SK-N-SH treated with all-trans-retinoic acid at 6 μM for 48 hours (cell line): ENCODE data around the gene MRPL11.

Source experiments
- GLIS3 ChIP-seq: fragments of 250-450 bp; sonication (Bioruptor Pico); IDR thresholded peaks from 2 replicates; pipeline ENCODE4 v1.5.0; 2020; ENCODE audit warnings: mild to moderate bottlenecking, moderate library complexity
- ISL1 ChIP-seq: fragments of 250-450 bp; sonication (Bioruptor Pico); IDR thresholded peaks from 2 replicates; pipeline ENCODE4 v2.1.2; 2022; ENCODE audit warnings: mild to moderate bottlenecking, moderate library complexity
- OSR1 ChIP-seq: fragments of 250-450 bp; sonication (Bioruptor Pico); IDR thresholded peaks from 2 replicates; pipeline ENCODE4 v1.8.0; 2022; ENCODE audit warnings: moderate library complexity, mild to moderate bottlenecking, inconsistent platforms
- POU6F1 ChIP-seq: fragments of 250-450 bp; sonication (Bioruptor Pico); IDR thresholded peaks from 2 replicates; pipeline ENCODE4 v1.8.0; 2021; ENCODE audit warnings: low read depth, mild to moderate bottlenecking, moderate library complexity, borderline replicate concordance
- RARB ChIP-seq: fragments of 250-450 bp; sonication (Bioruptor Pico); IDR thresholded peaks from 2 replicates; pipeline ENCODE4 v1.8.0; 2021; ENCODE audit warnings: mild to moderate bottlenecking, moderate library complexity
- TOX ChIP-seq: fragments of 250-450 bp; sonication (Bioruptor Pico); IDR thresholded peaks from 2 replicates; pipeline ENCODE4 v1.8.0; 2021; ENCODE audit warnings: mild to moderate bottlenecking, moderate library complexity, borderline replicate concordance
- ZC3H10 ChIP-seq: fragments of 250-450 bp; sonication (Bioruptor Pico); IDR thresholded peaks from 2 replicates; pipeline ENCODE4 v1.5.1; 2021; ENCODE audit warnings: mild to moderate bottlenecking, moderate library complexity
- ZFP3 ChIP-seq: fragments of 250-450 bp; sonication (Bioruptor Pico); IDR thresholded peaks from 2 replicates; pipeline ENCODE4 v1.5.0; 2020; ENCODE audit warnings: mild to moderate bottlenecking, moderate library complexity
- ZFP30 ChIP-seq: fragments of 450-650 bp; formaldehyde crosslinking; IDR thresholded peaks from 2 replicates; pipeline ENCODE4 v1.5.0; 2022; ENCODE audit warnings: mild to moderate bottlenecking, moderate library complexity
- ZNF565 ChIP-seq: fragments of 450-650 bp; formaldehyde crosslinking; conservative IDR thresholded peaks from 2 replicates; pipeline ENCODE4 v1.5.0; 2020; ENCODE audit warnings: low read depth, mild to moderate bottlenecking, moderate library complexity
- TF ChIP-seq, protein P1 (sequence below): fragments of 250-450 bp; sonication (Bioruptor Pico); IDR thresholded peaks from 2 replicates; pipeline ENCODE4 v1.5.1; 2020; ENCODE audit warnings: low read depth, mild to moderate bottlenecking, moderate library complexity
- TF ChIP-seq, protein P2 (sequence below): fragments of 250-450 bp; sonication (Bioruptor Pico); IDR thresholded peaks from 2 replicates; pipeline ENCODE4 v1.8.0; 2020; ENCODE audit warnings: mild to moderate bottlenecking, moderate library complexity, borderline replicate concordance
- TF ChIP-seq, protein P3 (sequence below): fragments of 250-450 bp; sonication (Bioruptor Pico); IDR thresholded peaks from 2 replicates; pipeline ENCODE4 v1.5.1; 2021; ENCODE audit warnings: mild to moderate bottlenecking, moderate library complexity

GRCh38 chr11:66468691-66469090 is 30.0 kb upstream of the MRPL11 start:
- no peak for TF ChIP-seq RARB (CRISPR knock-in tag)
- TF ChIP-seq ZC3H10 (CRISPR knock-in tag) = no peak
- TF ChIP-seq, protein P1, sequence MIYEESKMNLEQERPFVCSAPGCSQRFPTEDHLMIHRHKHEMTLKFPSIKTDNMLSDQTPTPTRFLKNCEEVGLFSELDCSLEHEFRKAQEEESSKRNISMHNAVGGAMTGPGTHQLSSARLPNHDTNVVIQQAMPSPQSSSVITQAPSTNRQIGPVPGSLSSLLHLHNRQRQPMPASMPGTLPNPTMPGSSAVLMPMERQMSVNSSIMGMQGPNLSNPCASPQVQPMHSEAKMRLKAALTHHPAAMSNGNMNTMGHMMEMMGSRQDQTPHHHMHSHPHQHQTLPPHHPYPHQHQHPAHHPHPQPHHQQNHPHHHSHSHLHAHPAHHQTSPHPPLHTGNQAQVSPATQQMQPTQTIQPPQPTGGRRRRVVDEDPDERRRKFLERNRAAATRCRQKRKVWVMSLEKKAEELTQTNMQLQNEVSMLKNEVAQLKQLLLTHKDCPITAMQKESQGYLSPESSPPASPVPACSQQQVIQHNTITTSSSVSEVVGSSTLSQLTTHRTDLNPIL = no peak
- TF ChIP-seq, protein P2, sequence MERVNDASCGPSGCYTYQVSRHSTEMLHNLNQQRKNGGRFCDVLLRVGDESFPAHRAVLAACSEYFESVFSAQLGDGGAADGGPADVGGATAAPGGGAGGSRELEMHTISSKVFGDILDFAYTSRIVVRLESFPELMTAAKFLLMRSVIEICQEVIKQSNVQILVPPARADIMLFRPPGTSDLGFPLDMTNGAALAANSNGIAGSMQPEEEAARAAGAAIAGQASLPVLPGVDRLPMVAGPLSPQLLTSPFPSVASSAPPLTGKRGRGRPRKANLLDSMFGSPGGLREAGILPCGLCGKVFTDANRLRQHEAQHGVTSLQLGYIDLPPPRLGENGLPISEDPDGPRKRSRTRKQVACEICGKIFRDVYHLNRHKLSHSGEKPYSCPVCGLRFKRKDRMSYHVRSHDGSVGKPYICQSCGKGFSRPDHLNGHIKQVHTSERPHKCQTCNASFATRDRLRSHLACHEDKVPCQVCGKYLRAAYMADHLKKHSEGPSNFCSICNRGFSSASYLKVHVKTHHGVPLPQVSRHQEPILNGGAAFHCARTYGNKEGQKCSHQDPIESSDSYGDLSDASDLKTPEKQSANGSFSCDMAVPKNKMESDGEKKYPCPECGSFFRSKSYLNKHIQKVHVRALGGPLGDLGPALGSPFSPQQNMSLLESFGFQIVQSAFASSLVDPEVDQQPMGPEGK (CRISPR knock-in tag) = no peak
- no peak for TF ChIP-seq TOX
- no peak for TF ChIP-seq ZFP3 (CRISPR knock-in tag)
- TF ChIP-seq, protein P3, sequence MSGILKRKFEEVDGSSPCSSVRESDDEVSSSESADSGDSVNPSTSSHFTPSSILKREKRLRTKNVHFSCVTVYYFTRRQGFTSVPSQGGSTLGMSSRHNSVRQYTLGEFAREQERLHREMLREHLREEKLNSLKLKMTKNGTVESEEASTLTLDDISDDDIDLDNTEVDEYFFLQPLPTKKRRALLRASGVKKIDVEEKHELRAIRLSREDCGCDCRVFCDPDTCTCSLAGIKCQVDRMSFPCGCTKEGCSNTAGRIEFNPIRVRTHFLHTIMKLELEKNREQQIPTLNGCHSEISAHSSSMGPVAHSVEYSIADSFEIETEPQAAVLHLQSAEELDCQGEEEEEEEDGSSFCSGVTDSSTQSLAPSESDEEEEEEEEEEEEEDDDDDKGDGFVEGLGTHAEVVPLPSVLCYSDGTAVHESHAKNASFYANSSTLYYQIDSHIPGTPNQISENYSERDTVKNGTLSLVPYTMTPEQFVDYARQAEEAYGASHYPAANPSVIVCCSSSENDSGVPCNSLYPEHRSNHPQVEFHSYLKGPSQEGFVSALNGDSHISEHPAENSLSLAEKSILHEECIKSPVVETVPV = no peak
- no peak for TF ChIP-seq GLIS3 (CRISPR knock-in tag)
- no peak for TF ChIP-seq ZFP30 (CRISPR knock-in tag)
- no peak for TF ChIP-seq OSR1
- no peak for TF ChIP-seq ISL1 (CRISPR knock-in tag)
- TF ChIP-seq ZNF565 (CRISPR knock-in tag) = no peak
- TF ChIP-seq POU6F1 = no peak
